SK-N-SH (cell line): ENCODE measurements around the gene MAML3.

Source experiments
- GABPA ChIP-seq: IDR thresholded peaks from 2 replicates; pipeline ENCODE4 v1.4.0; 2012; ENCODE audit warnings: low read depth, mild to moderate bottlenecking
- MAX ChIP-seq: IDR thresholded peaks from 2 replicates; pipeline ENCODE4 v1.4.0; 2012; ENCODE audit warnings: low read depth
- POLR2AphosphoS5 ChIP-seq: IDR thresholded peaks from 2 replicates; pipeline ENCODE4 v1.6.1; 2012; ENCODE audit warnings: low read depth, low read length
- RCOR1 ChIP-seq: fragments of 150-350 bp; IDR thresholded peaks from 2 replicates; pipeline ENCODE4 v1.6.1; 2017; ENCODE audit warnings: antibody characterized with exemption, low read length
- TF ChIP-seq, protein P1 (sequence below): fragments of 200-600 bp; sonication (generic); IDR thresholded peaks from 2 replicates; pipeline ENCODE4 v1.6.1; 2017; ENCODE audit warnings: antibody characterized with exemption, mild to moderate bottlenecking, moderate library complexity

GRCh38 chr4:140081641-140082390, 72.2 kb downstream of the MAML3 start:
- TF ChIP-seq POLR2AphosphoS5, result no peak
- TF ChIP-seq GABPA, result no peak
- TF ChIP-seq MAX, result no peak
- TF ChIP-seq, protein P1, sequence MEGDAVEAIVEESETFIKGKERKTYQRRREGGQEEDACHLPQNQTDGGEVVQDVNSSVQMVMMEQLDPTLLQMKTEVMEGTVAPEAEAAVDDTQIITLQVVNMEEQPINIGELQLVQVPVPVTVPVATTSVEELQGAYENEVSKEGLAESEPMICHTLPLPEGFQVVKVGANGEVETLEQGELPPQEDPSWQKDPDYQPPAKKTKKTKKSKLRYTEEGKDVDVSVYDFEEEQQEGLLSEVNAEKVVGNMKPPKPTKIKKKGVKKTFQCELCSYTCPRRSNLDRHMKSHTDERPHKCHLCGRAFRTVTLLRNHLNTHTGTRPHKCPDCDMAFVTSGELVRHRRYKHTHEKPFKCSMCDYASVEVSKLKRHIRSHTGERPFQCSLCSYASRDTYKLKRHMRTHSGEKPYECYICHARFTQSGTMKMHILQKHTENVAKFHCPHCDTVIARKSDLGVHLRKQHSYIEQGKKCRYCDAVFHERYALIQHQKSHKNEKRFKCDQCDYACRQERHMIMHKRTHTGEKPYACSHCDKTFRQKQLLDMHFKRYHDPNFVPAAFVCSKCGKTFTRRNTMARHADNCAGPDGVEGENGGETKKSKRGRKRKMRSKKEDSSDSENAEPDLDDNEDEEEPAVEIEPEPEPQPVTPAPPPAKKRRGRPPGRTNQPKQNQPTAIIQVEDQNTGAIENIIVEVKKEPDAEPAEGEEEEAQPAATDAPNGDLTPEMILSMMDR, result no peak
- TF ChIP-seq RCOR1, result no peak
